HepG2 (cell line): ENCODE results near the gene RRP12. TPM values are rescaled to one million over a fixed set of nuclear protein-coding genes. Genes with fewer than 3 reads are reported as not detected.

Source experiments
- E2F5 ChIP-seq: sonication (generic); formaldehyde crosslinking; conservative IDR thresholded peaks from 2 replicates; pipeline ENCODE4 v1.4.0; 2020; ENCODE audit warnings: missing genetic modification reagents
- HNRNPL ChIP-seq: fragments of 200-400 bp; formaldehyde crosslinking; IDR thresholded peaks from 2 replicates; pipeline ENCODE4 v1.6.1; 2017; ENCODE audit warnings: mild to moderate bottlenecking, low read depth, low read length
- HNRNPUL1 ChIP-seq: fragments of 200-400 bp; formaldehyde crosslinking; IDR thresholded peaks from 2 replicates; pipeline ENCODE4 v1.6.1; 2017; ENCODE audit warnings: low read depth, mild to moderate bottlenecking, low read length, moderate library complexity
- IKZF4 ChIP-seq: sonication (generic); formaldehyde crosslinking; IDR thresholded peaks from 2 replicates; pipeline ENCODE4 v1.5.1; 2020; ENCODE audit warnings: borderline replicate concordance, mild to moderate bottlenecking, low read depth, missing genetic modification reagents; ENCODE audit errors: not compliant biosample characterization
- ISX ChIP-seq: sonication (generic); formaldehyde crosslinking; conservative IDR thresholded peaks from 2 replicates; pipeline ENCODE4 v1.5.0; 2020; ENCODE audit warnings: missing genetic modification reagents
- KLF12 ChIP-seq: sonication (generic); formaldehyde crosslinking; IDR thresholded peaks from 2 replicates; pipeline ENCODE4 v1.4.0; 2020; ENCODE audit warnings: missing genetic modification reagents, borderline replicate concordance
- NFKBIZ ChIP-seq: IDR thresholded peaks from 2 replicates; pipeline ENCODE4 v1.6.1; 2018; ENCODE audit warnings: missing genetic modification reagents, missing compliant biosample characterization
- PAWR ChIP-seq: sonication (generic); formaldehyde crosslinking; IDR thresholded peaks from 2 replicates; pipeline ENCODE4 v1.4.0; 2020; ENCODE audit warnings: missing genetic modification reagents, mild to moderate bottlenecking, borderline replicate concordance
- PRDM10 ChIP-seq: sonication (generic); formaldehyde crosslinking; IDR thresholded peaks from 2 replicates; pipeline ENCODE4 v1.4.0; 2020; ENCODE audit warnings: low read depth, missing genetic modification reagents
- SMAD3 ChIP-seq: sonication (generic); formaldehyde crosslinking; IDR thresholded peaks from 2 replicates; pipeline ENCODE4 v1.4.0; 2020; ENCODE audit warnings: missing genetic modification reagents
- SOX5 ChIP-seq: IDR thresholded peaks from 2 replicates; pipeline ENCODE4 v1.6.1; 2016; ENCODE audit warnings: borderline replicate concordance
- TAF1 ChIP-seq: sonication (generic); formaldehyde crosslinking; IDR thresholded peaks from 2 replicates; pipeline ENCODE4 v1.4.0; 2020; ENCODE audit warnings: missing genetic modification reagents
- YEATS2 ChIP-seq: sonication (generic); formaldehyde crosslinking; IDR thresholded peaks from 2 replicates; pipeline ENCODE4 v1.4.0; 2020; ENCODE audit warnings: missing genetic modification reagents, borderline replicate concordance
- ZBTB25 ChIP-seq: IDR thresholded peaks from 2 replicates; pipeline ENCODE4 v1.6.1; 2018; ENCODE audit warnings: missing genetic modification reagents
- ZBTB7A ChIP-seq: sonication (generic); formaldehyde crosslinking; IDR thresholded peaks from 2 replicates; pipeline ENCODE4 v1.8.0; 2022; ENCODE audit warnings: mild to moderate bottlenecking, missing genetic modification reagents
- ZNF431 ChIP-seq: sonication (generic); formaldehyde crosslinking; IDR thresholded peaks from 2 replicates; pipeline ENCODE4 v1.9.0; 2022; ENCODE audit warnings: missing genetic modification reagents, low read depth, mild to moderate bottlenecking, borderline replicate concordance
- ZNF703 ChIP-seq: sonication (generic); formaldehyde crosslinking; IDR thresholded peaks from 2 replicates; pipeline ENCODE4 v1.5.1; 2020; ENCODE audit warnings: missing genetic modification reagents, mild to moderate bottlenecking, moderate library complexity, borderline replicate concordance
- polyA plus RNA-seq, 8 experiments: library from polyadenylated mRNA; depleted of rRNA in 3 of 8; stranded (reverse) in 7 of 8; unstranded in 1 of 8; fragments of >200 nt; fragmentation: Illumina TruSeq in 4 of 8; extraction: Trizol in 4 of 8; gene quantifications; 2 replicates each; pipeline versions ENCODE4 v1.2.1 to v1.2.3, GENCODE V29; 2011 to 2016; ENCODE audit warnings: low read depth in 4 of 8, missing spikeins in 1 of 8, mixed read lengths in 1 of 8; ENCODE audit not compliant: insufficient read depth in 1 of 8
- total RNA-seq, 5 experiments: library from RNA; depleted of rRNA; stranded (reverse); fragments of >200 nt; fragmentation: Illumina TruSeq; extraction: Trizol; gene quantifications; 2 replicates each; pipeline ENCODE4 v1.2.3, GENCODE V29; 2016; ENCODE audit warnings: low read depth in 1 of 5
- TF ChIP-seq, protein P1 (sequence below): IDR thresholded peaks from 2 replicates; pipeline ENCODE4 v1.6.1; 2016; ENCODE audit warnings: low read depth
- TF ChIP-seq, protein P2 (sequence below): sonication (generic); formaldehyde crosslinking; IDR thresholded peaks from 2 replicates; pipeline ENCODE4 v1.5.1; 2020; ENCODE audit warnings: missing genetic modification reagents, mild to moderate bottlenecking, borderline replicate concordance

The RRP12 gene
- total and polyA plus RNA-seq, 2 of the 13 experiments (the other 11 are each of a cell fraction or from before 2014, with no cell fraction given) = 13.2 to 39.4 TPM

GRCh38 chr10:97318772-97319651 is 82.1 kb downstream of the RRP12 start, which contains the start of gene FRAT1 (continued):
- TF ChIP-seq, protein P1, sequence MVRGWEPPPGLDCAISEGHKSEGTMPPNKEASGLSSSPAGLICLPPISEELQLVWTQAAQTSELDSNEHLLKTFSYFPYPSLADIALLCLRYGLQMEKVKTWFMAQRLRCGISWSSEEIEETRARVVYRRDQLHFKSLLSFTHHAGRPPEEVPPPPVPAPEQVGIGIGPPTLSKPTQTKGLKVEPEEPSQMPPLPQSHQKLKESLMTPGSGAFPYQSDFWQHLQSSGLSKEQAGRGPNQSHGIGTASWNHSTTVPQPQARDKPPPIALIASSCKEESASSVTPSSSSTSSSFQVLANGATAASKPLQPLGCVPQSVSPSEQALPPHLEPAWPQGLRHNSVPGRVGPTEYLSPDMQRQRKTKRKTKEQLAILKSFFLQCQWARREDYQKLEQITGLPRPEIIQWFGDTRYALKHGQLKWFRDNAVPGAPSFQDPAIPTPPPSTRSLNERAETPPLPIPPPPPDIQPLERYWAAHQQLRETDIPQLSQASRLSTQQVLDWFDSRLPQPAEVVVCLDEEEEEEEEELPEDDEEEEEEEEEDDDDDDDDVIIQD = no peak
- TF ChIP-seq E2F5 (no peak), TAF1 (CRISPR knock-in tag) (peak; percentile 38; the same call in 1 of the 2 replicates), HNRNPUL1 (no peak), SMAD3 (CRISPR knock-in tag) (no peak), ISX (CRISPR knock-in tag) (no peak), IKZF4 (CRISPR knock-in tag) (peak; percentile 90), ZBTB25 (0 out of 2 replicates have a peak, but pooled peaks have one; percentile 44), SOX5 (CRISPR knock-in tag) (peak; percentile 54; the same call in 1 of the 2 replicates), ZNF431 (CRISPR knock-in tag) (0 out of 2 replicates have a peak, but pooled peaks have one; percentile 48), ZNF703 (CRISPR knock-in tag) (0 out of 2 replicates have a peak, but pooled peaks have one; percentile 17), PRDM10 (CRISPR knock-in tag) (peak; percentile 99), KLF12 (CRISPR knock-in tag) (no peak; the same call in 1 of the 2 replicates), ZBTB7A (CRISPR knock-in tag) (no peak), PAWR (no peak), NFKBIZ (CRISPR knock-in tag) (no peak), HNRNPL (no peak), YEATS2 (CRISPR knock-in tag) (no peak)
- TF ChIP-seq, protein P2, sequence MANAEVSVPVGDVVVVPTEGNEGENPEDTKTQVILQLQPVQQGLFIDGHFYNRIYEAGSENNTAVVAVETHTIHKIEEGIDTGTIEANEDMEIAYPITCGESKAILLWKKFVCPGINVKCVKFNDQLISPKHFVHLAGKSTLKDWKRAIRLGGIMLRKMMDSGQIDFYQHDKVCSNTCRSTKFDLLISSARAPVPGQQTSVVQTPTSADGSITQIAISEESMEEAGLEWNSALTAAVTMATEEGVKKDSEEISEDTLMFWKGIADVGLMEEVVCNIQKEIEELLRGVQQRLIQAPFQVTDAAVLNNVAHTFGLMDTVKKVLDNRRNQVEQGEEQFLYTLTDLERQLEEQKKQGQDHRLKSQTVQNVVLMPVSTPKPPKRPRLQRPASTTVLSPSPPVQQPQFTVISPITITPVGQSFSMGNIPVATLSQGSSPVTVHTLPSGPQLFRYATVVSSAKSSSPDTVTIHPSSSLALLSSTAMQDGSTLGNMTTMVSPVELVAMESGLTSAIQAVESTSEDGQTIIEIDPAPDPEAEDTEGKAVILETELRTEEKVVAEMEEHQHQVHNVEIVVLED (CRISPR knock-in tag) = peak; percentile 51; the same call in 1 of the 2 replicates
